GM12878 (cell line): Measurements from ENCODE around the gene CHERP. TPM values are rescaled to one million over a fixed set of nuclear protein-coding genes. Genes with fewer than 3 reads are reported as not detected.

Experiments used
- ATAC-seq: fragments of 200-7000 bp; cut with Tn5 transposase; 3 replicates; pipeline ENCODE4 v1.9.1; 2020; ENCODE audit warnings: mild to moderate bottlenecking, moderate library complexity
- BruUV-seq: library from RNA; stranded (reverse); fragments of 400-500 nt; replicated peaks from 2 replicates; lab custom pipeline; 2021; lab: Mats Ljungman, UMichigan
- CTCF ChIA-PET: fragments of 300-600 bp; sonication (Branson Sonifier 250); formaldehyde crosslinking; extraction: SDS; loops from one replicate; lab custom pipeline; 2021; ENCODE audit warnings: inconsistent platforms; lab: Yijun Ruan, JAX
- POLR2A ChIA-PET: fragments of 350-600 bp; formaldehyde crosslinking; extraction: SDS; loops from one replicate; lab custom pipeline; 2021; ENCODE audit warnings: inconsistent platforms; lab: Charles Lee
- RAD21 ChIA-PET: fragments of 300-600 bp; sonication (Branson Sonifier 250); formaldehyde crosslinking; loops from one replicate; lab custom pipeline; 2023; ENCODE audit warnings: antibody characterized with exemption; ENCODE audit not compliant: unreplicated experiment; lab: Charles Lee
- SMC1A ChIA-PET: fragments of 300-600 bp; sonication (Branson Sonifier 250); formaldehyde crosslinking; loops from one replicate; lab custom pipeline; 2023; ENCODE audit not compliant: unreplicated experiment, uncharacterized antibody; lab: Charles Lee
- DNase-seq: peaks from one replicate; pipeline ENCODE4 v3.0.0-alpha.2; 2011; ENCODE audit warnings: low read depth, low spot score
- FAIRE-seq: peaks from 3 replicates; lab custom pipeline; 2011; peaks lifted over from hg19 to GRCh38; lab: Jason Lieb, UNC
- H2AFZ ChIP-seq: 2 replicates; pipeline ENCODE4 v1.6.0; 2011; ENCODE audit warnings: low read depth, low read length, control low read depth; ENCODE audit not compliant: control insufficient read depth
- H3K27ac ChIP-seq: 2 replicates; pipeline ENCODE4 v1.5.1; 2011; ENCODE audit warnings: control low read depth; ENCODE audit not compliant: control insufficient read depth, insufficient read depth
- H3K27me3 ChIP-seq, 2 experiments: replicated peaks in 1 of 2; 2 replicates each; pipeline versions ENCODE4 v1.6.0 to v1.6.1; 2011; ENCODE audit warnings: low read length in 1 of 2; ENCODE audit not compliant: control insufficient read depth in 2 of 2, insufficient read depth in 2 of 2
- H3K36me3 ChIP-seq, 2 experiments: 2 replicates each; pipeline ENCODE4 v1.5.1; 2011; ENCODE audit warnings: low read length in 1 of 2; ENCODE audit not compliant: control insufficient read depth in 2 of 2, insufficient read depth in 2 of 2
- H3K4me1 ChIP-seq: 2 replicates; pipeline ENCODE4 v1.6.1; 2011; ENCODE audit warnings: mild to moderate bottlenecking, low read length, moderate library complexity, mixed read lengths; ENCODE audit not compliant: control insufficient read depth, insufficient read depth
- H3K4me2 ChIP-seq: 2 replicates; pipeline ENCODE4 v1.6.0; 2011; ENCODE audit warnings: control low read depth; ENCODE audit not compliant: control insufficient read depth, insufficient read depth
- H3K4me3 ChIP-seq: fragments of 200-600 bp; sonication (generic); 2 replicates; pipeline ENCODE4 v1.5.1; 2016
- H3K79me2 ChIP-seq: 2 replicates; pipeline ENCODE4 v1.6.0; 2011; ENCODE audit warnings: low read length; ENCODE audit not compliant: control insufficient read depth, insufficient read depth
- H3K9ac ChIP-seq: 2 replicates; pipeline ENCODE4 v1.8.0; 2011; ENCODE audit warnings: low read length, control low read depth, mixed read lengths; ENCODE audit not compliant: control insufficient read depth, insufficient read depth
- H3K9me3 ChIP-seq: replicated peaks from 3 replicates; pipeline ENCODE4 v1.5.1; 2011; ENCODE audit warnings: mild to moderate bottlenecking, low read length; ENCODE audit not compliant: control insufficient read depth, insufficient read depth
- H4K20me1 ChIP-seq: 2 replicates; pipeline ENCODE4 v1.6.0; 2011; ENCODE audit not compliant: control insufficient read depth, insufficient read depth
- JUNB ChIP-seq: IDR thresholded peaks from 2 replicates; pipeline ENCODE4 v1.6.1; 2016; ENCODE audit warnings: antibody characterized with exemption, mild to moderate bottlenecking
- PRDM15 ChIP-seq: fragments of 450-650 bp; formaldehyde crosslinking; IDR thresholded peaks from 2 replicates; pipeline ENCODE4 v1.4.0; 2020; ENCODE audit warnings: mild to moderate bottlenecking, moderate library complexity
- RB1 ChIP-seq: fragments of 450-650 bp; formaldehyde crosslinking; IDR thresholded peaks from 2 replicates; pipeline ENCODE4 v1.6.1; 2017; ENCODE audit warnings: mild to moderate bottlenecking, borderline replicate concordance
- WGBS: methylation state at CpG from one replicate; pipeline ENCODE4 v1.1.6; 2016; ENCODE audit warnings: low lambda C conversion rate; ENCODE audit not compliant: insufficient replicate concordance, insufficient coverage; ENCODE audit errors: missing lambda C conversion rate; 5-methylcytosine and 5-hydroxymethylcytosine counted together
- in situ Hi-C: fragments of 300-500 bp; cut with MboI; formaldehyde crosslinking; loops from 9 replicates; pipeline ENCODE4 v1.14.3; 2018; ENCODE audit warnings: mixed read lengths
- intact Hi-C: fragments of 100-400 bp; cut with micrococcal nuclease; formaldehyde crosslinking; loops from one replicate; pipeline ENCODE4 v1.14.2; 2022; ENCODE audit not compliant: unreplicated experiment
- polyA plus RNA-seq, 11 experiments: library from polyadenylated mRNA; depleted of rRNA in 4 of 11; unstranded in 6 of 11; stranded (reverse) in 5 of 11; fragments of >200 nt; fragmentation: Nextera tagmentation in 4 of 11; fragmentation: Illumina TruSeq in 1 of 11; extraction: Ambion mirVana in 4 of 11; extraction: Trizol in 1 of 11; gene quantifications; 1 replicate in 1 of 11; 2 replicates in 10 of 11; pipeline versions ENCODE4 v1.2.1 to v1.2.3, GENCODE V29; 2011 to 2016; ENCODE audit warnings: inconsistent platforms in 2 of 11, missing spikeins in 2 of 11, low read depth in 1 of 11
- total RNA-seq, 4 experiments: library from RNA; depleted of rRNA in 3 of 4; stranded (reverse); fragments of >200 nt in 3 of 4; fragmentation: Illumina TruSeq in 1 of 4; extraction: Trizol in 1 of 4; gene quantifications; 2 replicates each; pipeline versions ENCODE4 v1.2.1 to v1.2.3, GENCODE V29; 2013 to 2021

CHERP gene
- total and polyA plus RNA-seq, 10 of the 15 experiments (the other 5 are each of a cell fraction or from before 2014, with no cell fraction given) = 0.66 to 65.3 (median 12.2) TPM

DNA sequence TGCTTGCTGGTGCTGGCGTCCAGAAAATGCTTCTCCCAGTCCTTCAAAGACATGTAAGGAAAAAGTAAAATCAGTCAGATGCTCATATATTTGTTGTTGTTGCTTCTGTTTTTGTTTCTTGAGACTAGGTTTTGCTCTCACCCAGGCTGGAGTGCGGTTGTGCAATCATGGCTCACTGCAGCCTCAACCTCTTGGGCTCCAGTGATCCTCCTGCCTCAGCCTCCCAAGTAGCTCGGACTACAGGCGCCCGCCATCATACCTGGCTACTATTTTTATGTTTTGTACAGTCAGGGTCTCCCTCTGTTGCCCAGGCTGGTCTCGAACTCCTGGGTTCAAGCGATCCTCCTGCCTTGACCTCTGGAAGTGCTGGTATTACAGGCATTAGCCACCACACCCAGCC is 59.5 kb downstream of the CHERP start:
- H3K27ac ChIP-seq = no peak overlapping the region
- TF ChIP-seq JUNB (no peak), PRDM15 (no peak), RB1 (no peak)
- CTCF ChIA-PET = no interaction called here
- H3K4me3 ChIP-seq = no peak overlapping the region
- H3K36me3 ChIP-seq = no peaks in the 10 kb centered on the region
- ATAC-seq (no peak), DNase-seq (no peak), FAIRE-seq (no peak)
- POLR2A ChIA-PET = interaction anchor here (1.0 kb wide), 1 partner anchor 107 kb away, joined by 3 read pairs; no protein-coding TSS in a partner anchor
- RAD21 ChIA-PET = no interaction called here
- 61% methylated on average over 7 of the region's 7 CpGs for WGBS
- no peaks in the 10 kb centered on the region for H3K9me3 ChIP-seq
- H2AFZ ChIP-seq = no peak overlapping the region
- intact Hi-C loops (no loop called here), in situ Hi-C loops (no loop called here)
- BruUV-seq = no TSS peak
- no peaks in the 10 kb centered on the region for H4K20me1 ChIP-seq
- SMC1A ChIA-PET = interaction anchor here (0.8 to 1.1 kb wide), 2 partner anchors 13 to 59 kb away, joined by 3 read pairs; no protein-coding TSS in a partner anchor
- H3K4me2 ChIP-seq = no peak overlapping the region
- H3K27me3 ChIP-seq = no peaks in the 10 kb centered on the region
- no peaks in the 10 kb centered on the region for H3K79me2 ChIP-seq
- no peaks in the 10 kb centered on the region for H3K4me1 ChIP-seq
- no peak overlapping the region for H3K9ac ChIP-seq
